DMS153 treated with DMSO at 0.1 percent for 48 hours (cell line): Measurements from ENCODE around the gene ATG16L1.

ENCODE experiments used
- DNase-seq: peaks from one replicate; lab custom pipeline; 2025; ENCODE audit not compliant: unreplicated experiment; lab: John Stamatoyannopoulos, UW

ATG16L1 gene

GRCh38 chr2:233258211-233258610 lies 6.7 kb downstream of the ATG16L1 start:
- no peak for DNase-seq

DNA sequence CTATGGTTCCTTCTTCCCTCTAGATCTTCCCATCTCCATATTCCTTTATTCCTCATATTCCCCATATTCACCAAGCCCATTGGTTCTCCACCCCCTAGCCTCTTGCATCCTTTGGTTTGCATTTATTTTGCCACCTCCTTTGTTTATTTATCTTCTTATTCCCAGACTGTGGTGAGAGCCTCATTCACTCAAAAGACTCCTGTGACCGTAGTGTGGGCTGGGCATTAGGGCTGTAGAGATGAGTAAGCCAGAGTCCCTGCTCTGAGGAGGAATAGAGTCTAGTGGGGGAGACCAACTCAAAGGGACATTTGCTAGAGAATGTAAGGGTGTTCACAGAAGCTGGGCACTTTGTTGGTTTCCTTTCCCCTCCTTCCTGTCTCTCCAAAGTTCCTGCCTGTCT lies 8.3 kb downstream of the ATG16L1 start:
- no peak for DNase-seq

- DNase-seq, result no peak
These were observed 9.2 kb downstream of the ATG16L1 start for GRCh38 chr2:233260661-233261060.

GRCh38 chr2:233261819-233262555 lies 10.5 kb downstream of the ATG16L1 start:
- no peak for DNase-seq

- no peak for DNase-seq
These were observed 11.1 kb downstream of the ATG16L1 start for GRCh38 chr2:233262562-233262961.

DNA sequence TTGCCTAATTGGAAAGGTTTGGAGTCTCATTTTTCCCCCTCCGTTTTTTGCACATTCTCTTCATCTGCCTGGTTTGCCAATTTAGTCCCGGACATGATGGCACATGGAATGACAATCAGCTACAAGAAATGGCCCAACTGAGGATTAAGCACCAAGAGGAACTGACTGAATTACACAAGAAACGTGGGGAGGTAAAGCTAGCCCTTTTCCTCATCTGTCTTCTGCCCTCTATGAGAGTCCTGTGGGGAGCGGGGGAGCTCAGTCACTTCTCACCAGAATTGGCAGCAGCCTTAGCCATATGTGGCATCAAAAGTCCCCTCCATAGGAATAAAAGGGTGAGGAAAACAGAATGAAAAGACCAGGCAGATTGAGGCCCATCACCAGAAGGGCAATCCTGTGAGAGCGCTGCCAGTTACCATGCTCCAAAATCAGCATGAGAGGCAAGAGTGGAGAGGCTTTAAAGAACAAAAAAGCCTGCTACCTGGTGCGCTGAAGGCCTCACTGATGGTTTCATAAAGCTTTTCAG lies 11.6 kb downstream of the ATG16L1 start:
- DNase-seq, result no peak

GRCh38 chr2:233264667-233265066 lies 13.2 kb downstream of the ATG16L1 start:
- no peak for DNase-seq

DNA sequence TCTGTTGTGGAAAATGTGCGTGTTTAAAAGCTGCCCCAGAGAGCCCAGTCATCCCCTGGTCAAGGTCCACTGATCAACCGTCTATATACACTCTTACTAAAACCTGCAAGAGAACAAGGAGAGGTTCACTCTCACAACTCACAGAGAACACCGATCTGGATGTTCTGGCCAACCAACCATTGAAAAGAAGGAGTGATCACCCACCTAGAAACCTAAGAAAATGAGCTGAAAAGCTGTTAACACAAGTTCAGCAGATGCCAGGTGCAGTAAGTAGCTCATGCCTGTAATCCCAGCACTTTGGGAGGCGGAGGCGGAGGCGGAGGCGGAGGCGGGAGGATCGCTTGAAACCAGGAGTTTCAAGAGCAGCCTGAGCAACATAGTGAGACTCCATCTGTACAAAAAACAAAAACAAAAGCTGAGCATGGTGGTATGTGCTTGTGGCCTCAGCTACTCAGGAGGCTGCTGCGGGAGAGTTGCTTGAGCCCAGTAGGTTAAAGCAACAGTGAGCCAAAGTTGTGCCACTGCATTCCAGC lies 14.5 kb downstream of the ATG16L1 start:
- no peak for DNase-seq

- DNase-seq, result no peak
These were observed 15.0 kb downstream of the ATG16L1 start for GRCh38 chr2:233266481-233266880.

- no peak for DNase-seq
These were observed 16.2 kb downstream of the ATG16L1 start for GRCh38 chr2:233267516-233268245.

- no peak for DNase-seq
These were observed 18.9 kb downstream of the ATG16L1 start for GRCh38 chr2:233270366-233270765.

GRCh38 chr2:233270951-233271350 lies 19.5 kb downstream of the ATG16L1 start:
- DNase-seq, result no peak

DNA sequence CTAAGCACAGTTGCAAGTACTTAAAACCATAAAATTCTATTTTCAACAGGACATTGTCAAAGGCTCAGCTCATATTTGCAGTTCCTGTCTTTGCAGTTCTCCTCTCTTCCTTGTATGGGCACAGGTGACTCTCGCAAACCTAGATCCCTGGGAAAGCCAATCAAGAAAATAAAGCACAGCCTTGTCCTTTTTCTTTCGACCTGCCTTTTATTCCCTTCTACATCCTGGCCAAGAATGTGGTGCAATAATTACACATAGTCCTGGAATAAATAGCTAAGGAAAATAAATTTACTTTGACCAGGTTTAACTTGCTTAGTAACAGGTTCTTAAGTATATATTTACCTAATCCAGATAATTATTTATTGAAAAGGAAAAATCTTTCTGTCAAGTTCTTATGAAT lies 20.2 kb downstream of the ATG16L1 start:
- no peak for DNase-seq

DNA sequence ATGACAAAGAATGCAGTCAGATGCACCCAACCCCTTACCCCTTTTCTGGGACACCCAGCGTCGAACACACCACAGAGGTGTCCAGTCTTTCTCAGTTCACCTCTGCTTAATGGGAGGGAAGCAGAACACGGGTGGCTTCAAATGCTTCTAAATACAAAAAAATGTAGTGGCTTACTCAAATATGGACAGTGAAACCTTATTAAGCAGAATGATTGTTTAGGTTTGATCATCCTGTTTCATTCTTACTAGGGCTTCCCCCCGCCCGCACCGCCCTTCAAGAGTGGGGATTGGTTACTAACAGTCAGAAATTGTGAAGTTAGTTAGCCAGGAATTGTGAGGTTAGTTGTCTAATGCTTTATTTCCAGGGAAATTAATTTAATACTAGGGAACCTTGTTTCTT lies 21.6 kb downstream of the ATG16L1 start:
- no peak for DNase-seq

DNA sequence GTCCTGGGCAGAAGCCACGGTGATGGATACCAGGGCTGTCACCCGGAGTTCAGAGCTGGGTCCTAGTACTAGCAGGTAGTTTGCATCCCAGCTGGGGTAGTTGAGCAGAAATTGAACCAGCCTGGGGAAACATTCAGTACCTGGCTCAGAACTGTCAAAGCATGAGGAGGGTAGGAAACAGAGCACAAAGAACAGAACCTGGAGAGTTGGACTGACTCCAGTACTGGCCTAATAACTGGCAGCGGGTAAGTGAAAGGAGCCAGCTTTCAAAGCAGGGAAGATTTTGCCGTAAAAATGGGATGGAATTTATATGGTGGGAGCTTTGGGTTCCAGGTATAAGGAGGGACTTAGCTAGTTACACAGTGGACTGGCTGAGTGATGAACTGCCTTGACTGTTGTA lies 23.8 kb downstream of the ATG16L1 start:
- DNase-seq, result no peak

DNA sequence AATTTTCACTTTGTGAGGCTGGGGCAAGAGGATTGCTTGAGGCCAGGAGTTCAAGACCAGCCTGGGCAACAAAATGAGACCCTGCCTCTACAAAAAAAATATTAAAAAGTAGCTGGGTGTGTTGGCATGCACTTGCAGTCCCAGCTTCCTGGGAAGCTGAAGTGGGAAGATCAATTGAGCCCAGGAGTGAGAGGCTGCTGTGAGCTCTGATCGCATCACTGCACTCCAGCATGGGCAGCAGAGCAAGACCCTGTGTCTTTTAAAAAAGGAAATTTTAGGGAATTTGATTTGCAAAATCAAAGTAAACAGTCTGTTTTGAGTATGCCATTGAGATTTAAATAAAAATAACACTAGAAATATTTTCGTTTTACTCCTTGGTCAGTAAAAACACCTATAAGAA lies 27.4 kb downstream of the ATG16L1 start:
- DNase-seq, result no peak

DNA sequence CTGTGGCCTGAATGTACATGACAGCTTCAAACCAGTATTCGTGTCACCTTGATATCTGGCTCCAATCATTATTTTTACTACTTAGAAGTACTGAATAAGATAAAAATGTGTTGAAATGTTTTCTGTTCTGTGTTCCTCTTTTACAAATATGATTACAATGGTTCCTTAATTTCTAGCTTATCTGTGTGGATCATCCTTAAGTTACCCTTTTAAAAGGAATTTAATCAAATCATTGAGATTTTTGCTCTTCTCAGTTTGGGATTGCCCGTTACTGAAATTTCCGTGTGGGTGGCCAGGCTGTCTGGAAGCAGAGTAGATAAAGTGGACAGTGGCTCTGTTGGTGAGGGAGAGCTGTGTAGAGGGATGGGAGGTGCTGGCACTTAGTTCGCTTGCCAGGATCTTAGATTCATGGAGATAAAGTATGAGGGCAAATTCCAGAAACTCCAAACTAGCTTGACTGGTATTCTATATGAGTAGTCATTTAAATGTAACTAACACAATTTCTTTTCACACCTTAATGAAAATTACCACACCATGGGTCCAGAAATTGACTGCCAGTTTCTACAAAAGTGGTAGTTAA lies 28.7 kb downstream of the ATG16L1 start:
- no peak for DNase-seq

- DNase-seq, result no peak
These were observed 30.1 kb downstream of the ATG16L1 start for GRCh38 chr2:233281553-233281952.

DNA sequence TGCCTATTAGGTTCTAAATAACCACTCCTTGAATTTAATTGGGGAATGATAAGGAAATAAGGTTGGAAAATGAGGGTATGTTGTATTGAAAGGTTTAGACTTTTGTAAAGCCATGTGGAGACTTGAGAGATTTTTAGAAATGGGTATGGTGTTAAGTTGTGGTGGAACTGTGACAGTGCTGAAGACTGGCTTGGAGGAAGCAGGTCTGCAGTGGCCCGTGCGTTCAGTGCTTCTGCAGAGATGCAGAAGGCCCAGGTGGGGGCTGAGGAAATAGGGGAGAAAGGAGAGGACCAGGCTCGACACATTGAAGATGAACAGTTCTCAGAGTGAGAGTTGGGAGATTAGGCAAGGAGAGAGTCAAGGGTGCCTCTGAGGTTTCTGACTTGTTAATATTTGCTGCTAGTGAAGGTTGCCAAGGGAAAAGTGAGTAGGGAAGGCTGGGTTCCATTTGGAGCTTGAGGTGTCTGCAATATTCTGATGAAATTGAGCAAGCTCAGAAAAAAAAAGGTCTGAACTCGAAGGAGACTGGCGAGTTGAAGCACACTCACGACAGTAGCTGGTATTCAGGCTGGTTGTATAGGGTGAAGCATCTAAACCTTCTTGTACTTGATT lies 30.6 kb downstream of the ATG16L1 start:
- DNase-seq, result no peak

DNA sequence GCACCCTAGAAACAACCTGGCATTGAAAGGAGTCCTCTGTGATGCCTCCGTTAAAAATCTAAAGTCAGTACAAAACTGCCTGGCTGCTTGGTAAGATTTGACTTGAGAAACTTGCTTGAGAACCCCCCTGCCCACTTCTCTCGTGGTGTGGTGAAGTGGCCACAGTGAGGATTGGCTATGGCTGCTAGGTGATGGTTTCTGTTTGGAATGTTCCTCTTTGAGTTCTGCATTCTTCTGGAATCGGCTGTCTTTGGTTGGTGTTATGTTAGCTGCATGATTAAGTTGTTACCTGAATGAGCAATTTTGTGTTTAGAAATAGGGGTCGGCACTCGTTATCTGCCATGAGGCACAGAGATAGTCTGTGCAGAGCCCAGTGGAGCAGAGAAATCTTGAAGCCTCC lies 34.4 kb downstream of the ATG16L1 start:
- DNase-seq, result no peak

DNA sequence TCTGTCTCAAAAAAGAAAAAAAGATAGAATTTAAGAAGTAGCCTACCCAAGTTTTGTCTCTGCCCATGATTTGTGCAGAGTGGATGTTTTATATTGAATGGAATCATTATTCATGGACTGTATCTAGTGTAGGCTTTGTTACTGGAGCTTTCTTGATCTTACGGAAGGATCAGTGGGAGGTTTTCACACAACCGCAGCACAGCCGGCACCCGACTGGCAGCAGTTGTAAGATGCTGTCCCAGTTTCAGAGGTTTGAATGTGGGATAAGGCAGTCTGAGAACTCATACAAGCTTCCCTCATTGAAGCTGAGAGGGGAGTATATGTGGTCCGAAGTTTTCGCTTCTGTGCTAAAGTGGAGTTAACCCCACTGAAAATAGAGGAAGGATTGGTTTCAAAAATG lies 36.4 kb downstream of the ATG16L1 start:
- no peak for DNase-seq
